Fibroblast of mammary gland (primary cell): Measurements from ENCODE around the gene LORICRIN.

Source experiments
- DNase-seq: peaks from one replicate; pipeline ENCODE4 v3.0.0-alpha.2; 2010; ENCODE audit warnings: low read depth
- H3K4me3 ChIP-seq: 2 replicates; pipeline ENCODE4 v1.5.1; 2011; ENCODE audit warnings: low read depth, mild to moderate bottlenecking, low read length, moderate library complexity; ENCODE audit not compliant: control insufficient read depth
- CTCF ChIP-seq: conservative IDR thresholded peaks from 2 replicates; pipeline ENCODE4 v1.5.1; 2011; ENCODE audit warnings: low read depth, low read length, inconsistent platforms; ENCODE audit not compliant: control insufficient read depth, insufficient read depth

The LORICRIN gene

GRCh38 chr1:153259387-153259786 is at the start of gene LORICRIN:
LORICRIN (plus strand) TSS chr1:153259687; CDS start chr1:153260950, 1,263 bp downstream.
- TF ChIP-seq CTCF, result no peak
- no peak within 1 kb of the TSS for H3K4me3 ChIP-seq
- DNase-seq, result no peak

- no peak overlapping the region for H3K4me3 ChIP-seq
- DNase-seq, result no peak
- TF ChIP-seq CTCF, result no peak
These were observed 49.3 kb upstream of the LORICRIN start for GRCh38 chr1:153210206-153210605.

- H3K4me3 ChIP-seq, result no peak overlapping the region
- TF ChIP-seq CTCF, result no peak
- DNase-seq, result no peak
These were observed 47.3 kb upstream of the LORICRIN start for GRCh38 chr1:153212201-153212600.

- no peak overlapping the region for H3K4me3 ChIP-seq
- TF ChIP-seq CTCF, result no peak
- DNase-seq, result no peak
These were observed 46.0 kb upstream of the LORICRIN start for GRCh38 chr1:153213519-153213918.

- H3K4me3 ChIP-seq, result no peak within 1 kb of the TSS
- no peak for TF ChIP-seq CTCF
- DNase-seq, result no peak
These were observed 42.3 kb upstream of the LORICRIN start, which contains the start of gene PRR9 for GRCh38 chr1:153217212-153217611. PRR9 (plus strand) TSS chr1:153217584; CDS start chr1:153218145, 561 bp downstream.

GRCh38 chr1:153217744-153218416 is 41.6 kb upstream of the LORICRIN start:
- TF ChIP-seq CTCF, result no peak

More at GRCh38 chr1:153217744-153218416, 41.6 kb upstream of the LORICRIN start:
- H3K4me3 ChIP-seq, result no peak overlapping the region
- DNase-seq, result no peak
